A549 (cell line): Measurements from ENCODE around the gene TNIK. TPM values are rescaled to one million over a fixed set of nuclear protein-coding genes. Genes with fewer than 3 reads are reported as not detected.

ENCODE experiments used
- ATAC-seq, 2 experiments: fragments of 200-7000 bp in 1 of 2; fragments of >200 bp in 1 of 2; cut with Nextera tagmentation in 1 of 2; cut with Tn5 transposase in 1 of 2; 3 replicates each; pipeline versions ENCODE4 v1.8.0 to v1.9.1; 2018 to 2020; ENCODE audit warnings: mild to moderate bottlenecking in 1 of 2, moderate library complexity in 1 of 2
- CTCF ChIA-PET: fragments of 300-600 bp; sonication (Branson Sonifier 250); formaldehyde crosslinking; extraction: SDS; loops from one replicate; lab custom pipeline; 2021; ENCODE audit warnings: antibody characterized with exemption, inconsistent platforms; lab: Yijun Ruan, JAX
- POLR2A ChIA-PET: fragments of 350-600 bp; formaldehyde crosslinking; extraction: SDS; loops from one replicate; lab custom pipeline; 2021; ENCODE audit warnings: antibody characterized with exemption, inconsistent platforms; lab: Yijun Ruan, JAX
- DNase-seq, 2 experiments: peaks; one replicate each; pipeline versions ENCODE4 v3.0.0 to v3.0.0-alpha.2; 2011 to 2016; ENCODE audit warnings: low read depth in 1 of 2, low spot score in 1 of 2
- FAIRE-seq: peaks from 2 replicates; lab custom pipeline; 2011; peaks lifted over from hg19 to GRCh38; lab: Jason Lieb, UNC
- H3K27ac ChIP-seq, 2 experiments: fragments of >200 bp; sonication (Bioruptor Twin); formaldehyde crosslinking; 3 replicates each; pipeline ENCODE4 v1.5.1; 2016 to 2017
- H3K4me1 ChIP-seq: fragments of >200 bp; sonication (Bioruptor Twin); formaldehyde crosslinking; 3 replicates; pipeline ENCODE4 v1.6.1; 2016
- H3K4me2 ChIP-seq: fragments of >200 bp; sonication (Bioruptor Twin); formaldehyde crosslinking; 3 replicates; pipeline ENCODE4 v1.6.1; 2016
- H3K4me3 ChIP-seq: fragments of >200 bp; sonication (Bioruptor Twin); formaldehyde crosslinking; 3 replicates; pipeline ENCODE4 v1.5.1; 2016
- H3K9me3 ChIP-seq: fragments of >200 bp; sonication (Bioruptor Twin); formaldehyde crosslinking; 3 replicates; pipeline ENCODE4 v1.6.1; 2016
- CBX2 ChIP-seq: fragments of 200-600 bp; sonication (generic); IDR thresholded peaks from 2 replicates; pipeline ENCODE4 v1.6.1; 2016; ENCODE audit warnings: low read depth, mild to moderate bottlenecking, borderline replicate concordance
- CBX8 ChIP-seq: fragments of 200-600 bp; sonication (generic); IDR thresholded peaks from 2 replicates; pipeline ENCODE4 v1.6.1; 2016
- EHF ChIP-seq: fragments of 250-450 bp; sonication (Bioruptor Pico); IDR thresholded peaks from 2 replicates; pipeline ENCODE4 v1.5.0; 2020; ENCODE audit warnings: mild to moderate bottlenecking
- EP300 ChIP-seq, 2 experiments: fragments of >200 bp; sonication (Bioruptor Twin); formaldehyde crosslinking; IDR thresholded peaks; 2 replicates in 1 of 2; 3 replicates in 1 of 2; pipeline ENCODE4 v1.6.1; 2016 to 2017
- ESRRA ChIP-seq: fragments of 150-350 bp; IDR thresholded peaks from 2 replicates; pipeline ENCODE4 v1.6.1; 2014; ENCODE audit warnings: mild to moderate bottlenecking, low read length, borderline replicate concordance
- FOSL2 ChIP-seq, 2 experiments: fragments of 450-650 bp in 1 of 2; fragments of >200 bp in 1 of 2; sonication (Bioruptor Twin) in 1 of 2; formaldehyde crosslinking; IDR thresholded peaks; 2 replicates each; pipeline versions ENCODE4 v1.5.0 to v1.6.1; 2016 to 2020; ENCODE audit warnings: mild to moderate bottlenecking in 1 of 2, moderate library complexity in 1 of 2
- HES2 ChIP-seq: fragments of >200 bp; sonication (Bioruptor Twin); formaldehyde crosslinking; IDR thresholded peaks from 2 replicates; pipeline ENCODE4 v1.6.1; 2016
- HEYL ChIP-seq: fragments of 250-450 bp; sonication (Bioruptor Pico); IDR thresholded peaks from 2 replicates; pipeline ENCODE4 v1.8.0; 2021; ENCODE audit warnings: mild to moderate bottlenecking, moderate library complexity
- HOXB13 ChIP-seq: fragments of 250-450 bp; sonication (Bioruptor Pico); IDR thresholded peaks from 2 replicates; pipeline ENCODE4 v1.5.0; 2020; ENCODE audit warnings: low read depth, mild to moderate bottlenecking, moderate library complexity
- JUNB ChIP-seq: fragments of >200 bp; sonication (Bioruptor Twin); formaldehyde crosslinking; IDR thresholded peaks from 2 replicates; pipeline ENCODE4 v1.6.1; 2016
- MAZ ChIP-seq: fragments of 150-350 bp; IDR thresholded peaks from 2 replicates; pipeline ENCODE4 v1.6.1; 2014; ENCODE audit warnings: antibody characterized with exemption, low read depth, low read length, borderline replicate concordance
- NPAS2 ChIP-seq: fragments of 250-450 bp; sonication (Bioruptor Pico); IDR thresholded peaks from 2 replicates; pipeline ENCODE4 v1.8.0; 2022; ENCODE audit warnings: mild to moderate bottlenecking, moderate library complexity, borderline replicate concordance
- NR3C1 ChIP-seq: fragments of >200 bp; sonication (Bioruptor Twin); formaldehyde crosslinking; IDR thresholded peaks from 3 replicates; pipeline ENCODE4 v1.6.1; 2017
- POLR2A ChIP-seq: IDR thresholded peaks from 2 replicates; pipeline ENCODE4 v1.6.1; 2012; ENCODE audit warnings: mild to moderate bottlenecking, low read length
- RCOR1 ChIP-seq: fragments of 150-350 bp; IDR thresholded peaks from 2 replicates; pipeline ENCODE4 v1.6.1; 2014; ENCODE audit warnings: antibody characterized with exemption, low read length, low read depth
- SREBF2 ChIP-seq: fragments of 450-650 bp; IDR thresholded peaks from 2 replicates; pipeline ENCODE4 v1.6.1; 2014; ENCODE audit warnings: mild to moderate bottlenecking, moderate library complexity
- ZFP36 ChIP-seq: fragments of 450-650 bp; IDR thresholded peaks from 2 replicates; pipeline ENCODE4 v1.6.1; 2014; ENCODE audit warnings: borderline replicate concordance; ENCODE audit not compliant: partially characterized antibody
- WGBS: methylation state at CpG from one replicate; pipeline ENCODE4 v1.1.6; 2017; ENCODE audit errors: missing lambda C conversion rate; 5-methylcytosine and 5-hydroxymethylcytosine counted together
- polyA plus RNA-seq, 4 experiments: library from polyadenylated mRNA; depleted of rRNA in 3 of 4; stranded (reverse); fragments of >200 nt; fragmentation: RNase III in 1 of 4; extraction: RNeasy Plus Mini Kit Qiagen cat#74134 plus additional on column Dnase treatment in 1 of 4; gene quantifications; 2 replicates in 3 of 4; 3 replicates in 1 of 4; pipeline ENCODE4 v1.2.3, GENCODE V29; 2011 to 2017
- TF ChIP-seq, protein P1 (sequence below): fragments of 200-600 bp; sonication (generic); IDR thresholded peaks from 2 replicates; pipeline ENCODE4 v1.6.1; 2016; ENCODE audit warnings: antibody characterized with exemption, mild to moderate bottlenecking, moderate library complexity
- TF ChIP-seq, protein P2 (sequence below): fragments of 450-650 bp; IDR thresholded peaks from 2 replicates; pipeline ENCODE4 v1.6.1; 2014; ENCODE audit warnings: antibody characterized with exemption
- TF ChIP-seq, protein P3 (sequence below): fragments of >200 bp; sonication (Bioruptor Twin); formaldehyde crosslinking; IDR thresholded peaks from 3 replicates; pipeline ENCODE4 v1.6.1; 2016
- TF ChIP-seq, protein P4 (sequence below): IDR thresholded peaks from 2 replicates; pipeline ENCODE4 v1.6.1; 2012; ENCODE audit warnings: low read depth, borderline replicate concordance

The TNIK gene
- polyA plus RNA-seq, 2 of the 4 experiments (the other 2 are of a cell fraction) = 1.6 to 1.8 TPM

DNA sequence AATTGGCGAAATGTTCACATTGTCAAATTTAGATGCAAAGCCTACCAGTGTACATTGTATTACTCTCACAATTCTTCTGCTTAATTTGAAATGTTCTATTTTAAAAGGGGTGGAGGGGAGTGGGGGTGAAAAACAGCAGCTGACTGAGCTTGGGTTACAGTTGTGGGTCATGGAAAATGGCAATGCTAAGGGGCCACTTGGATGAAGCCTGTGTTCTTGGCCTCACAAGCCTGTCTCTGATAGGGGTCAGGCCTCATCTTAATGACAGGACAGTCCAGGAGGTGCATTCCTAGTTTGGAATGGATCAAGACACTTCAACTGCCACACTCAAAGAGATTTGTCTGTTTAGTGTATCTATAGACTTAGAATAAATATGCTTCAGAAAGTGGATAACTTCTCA, 158.2 kb downstream of the TNIK start:
- H3K4me3 ChIP-seq = no peak overlapping the region
- H3K4me1 ChIP-seq = no peaks in the 10 kb centered on the region
- DNase-seq = no peak
- TF ChIP-seq NR3C1 (no peak), HOXB13 (CRISPR knock-in tag) (no peak), MAZ (no peak), POLR2A (no peak), ZFP36 (no peak), EP300 (IDR thresholded peaks at IDR 0.05) (no peak), HES2 (no peak), NPAS2 (CRISPR knock-in tag) (no peak), EHF (no peak), ESRRA (no peak), RCOR1 (no peak), JUNB (no peak), HEYL (CRISPR knock-in tag) (no peak), CBX8 (no peak), CBX2 (no peak), FOSL2 (IDR thresholded peaks at IDR 0.05) (no peak), FOSL2 (CRISPR knock-in tag; IDR thresholded peaks at IDR 0.05) (no peak)
- TF ChIP-seq, protein P1, sequence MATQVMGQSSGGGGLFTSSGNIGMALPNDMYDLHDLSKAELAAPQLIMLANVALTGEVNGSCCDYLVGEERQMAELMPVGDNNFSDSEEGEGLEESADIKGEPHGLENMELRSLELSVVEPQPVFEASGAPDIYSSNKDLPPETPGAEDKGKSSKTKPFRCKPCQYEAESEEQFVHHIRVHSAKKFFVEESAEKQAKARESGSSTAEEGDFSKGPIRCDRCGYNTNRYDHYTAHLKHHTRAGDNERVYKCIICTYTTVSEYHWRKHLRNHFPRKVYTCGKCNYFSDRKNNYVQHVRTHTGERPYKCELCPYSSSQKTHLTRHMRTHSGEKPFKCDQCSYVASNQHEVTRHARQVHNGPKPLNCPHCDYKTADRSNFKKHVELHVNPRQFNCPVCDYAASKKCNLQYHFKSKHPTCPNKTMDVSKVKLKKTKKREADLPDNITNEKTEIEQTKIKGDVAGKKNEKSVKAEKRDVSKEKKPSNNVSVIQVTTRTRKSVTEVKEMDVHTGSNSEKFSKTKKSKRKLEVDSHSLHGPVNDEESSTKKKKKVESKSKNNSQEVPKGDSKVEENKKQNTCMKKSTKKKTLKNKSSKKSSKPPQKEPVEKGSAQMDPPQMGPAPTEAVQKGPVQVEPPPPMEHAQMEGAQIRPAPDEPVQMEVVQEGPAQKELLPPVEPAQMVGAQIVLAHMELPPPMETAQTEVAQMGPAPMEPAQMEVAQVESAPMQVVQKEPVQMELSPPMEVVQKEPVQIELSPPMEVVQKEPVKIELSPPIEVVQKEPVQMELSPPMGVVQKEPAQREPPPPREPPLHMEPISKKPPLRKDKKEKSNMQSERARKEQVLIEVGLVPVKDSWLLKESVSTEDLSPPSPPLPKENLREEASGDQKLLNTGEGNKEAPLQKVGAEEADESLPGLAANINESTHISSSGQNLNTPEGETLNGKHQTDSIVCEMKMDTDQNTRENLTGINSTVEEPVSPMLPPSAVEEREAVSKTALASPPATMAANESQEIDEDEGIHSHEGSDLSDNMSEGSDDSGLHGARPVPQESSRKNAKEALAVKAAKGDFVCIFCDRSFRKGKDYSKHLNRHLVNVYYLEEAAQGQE = no peak
- TF ChIP-seq, protein P2, sequence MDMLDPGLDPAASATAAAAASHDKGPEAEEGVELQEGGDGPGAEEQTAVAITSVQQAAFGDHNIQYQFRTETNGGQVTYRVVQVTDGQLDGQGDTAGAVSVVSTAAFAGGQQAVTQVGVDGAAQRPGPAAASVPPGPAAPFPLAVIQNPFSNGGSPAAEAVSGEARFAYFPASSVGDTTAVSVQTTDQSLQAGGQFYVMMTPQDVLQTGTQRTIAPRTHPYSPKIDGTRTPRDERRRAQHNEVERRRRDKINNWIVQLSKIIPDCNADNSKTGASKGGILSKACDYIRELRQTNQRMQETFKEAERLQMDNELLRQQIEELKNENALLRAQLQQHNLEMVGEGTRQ = no peak
- TF ChIP-seq, protein P3, sequence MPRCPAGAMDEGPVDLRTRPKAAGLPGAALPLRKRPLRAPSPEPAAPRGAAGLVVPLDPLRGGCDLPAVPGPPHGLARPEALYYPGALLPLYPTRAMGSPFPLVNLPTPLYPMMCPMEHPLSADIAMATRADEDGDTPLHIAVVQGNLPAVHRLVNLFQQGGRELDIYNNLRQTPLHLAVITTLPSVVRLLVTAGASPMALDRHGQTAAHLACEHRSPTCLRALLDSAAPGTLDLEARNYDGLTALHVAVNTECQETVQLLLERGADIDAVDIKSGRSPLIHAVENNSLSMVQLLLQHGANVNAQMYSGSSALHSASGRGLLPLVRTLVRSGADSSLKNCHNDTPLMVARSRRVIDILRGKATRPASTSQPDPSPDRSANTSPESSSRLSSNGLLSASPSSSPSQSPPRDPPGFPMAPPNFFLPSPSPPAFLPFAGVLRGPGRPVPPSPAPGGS = no peak
- TF ChIP-seq, protein P4, sequence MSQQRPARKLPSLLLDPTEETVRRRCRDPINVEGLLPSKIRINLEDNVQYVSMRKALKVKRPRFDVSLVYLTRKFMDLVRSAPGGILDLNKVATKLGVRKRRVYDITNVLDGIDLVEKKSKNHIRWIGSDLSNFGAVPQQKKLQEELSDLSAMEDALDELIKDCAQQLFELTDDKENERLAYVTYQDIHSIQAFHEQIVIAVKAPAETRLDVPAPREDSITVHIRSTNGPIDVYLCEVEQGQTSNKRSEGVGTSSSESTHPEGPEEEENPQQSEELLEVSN = no peak
- TF ChIP-seq, all 56 proteins: peak for 0
- no peak overlapping the region for H3K27ac ChIP-seq
- 87% methylated on average over 1 of the region's 1 CpG for WGBS
- no peaks in the 10 kb centered on the region for H3K9me3 ChIP-seq
- no peak for FAIRE-seq
- CTCF ChIA-PET = no interaction called here
- no peak overlapping the region for H3K4me2 ChIP-seq
- ATAC-seq = no peak
- POLR2A ChIA-PET = no interaction called here

- ChIA-PET CTCF (interaction anchor here (0.6 kb wide), 1 partner anchor 529 kb away, joined by 3 read pairs; no protein-coding TSS in a partner anchor), POLR2A (no interaction called here)
- TF ChIP-seq POLR2A (no peak), HEYL (CRISPR knock-in tag) (no peak), SREBF2 (no peak)
- WGBS = 87% methylated on average over 1 of the region's 1 CpG
- Histone ChIP-seq H3K9me3 (no peaks in the 10 kb centered on the region), H3K27ac (no peak overlapping the region), H3K4me3 (no peak overlapping the region), H3K4me2 (no peak overlapping the region), H3K4me1 (no peaks in the 10 kb centered on the region)
- ATAC-seq (no peak), DNase-seq (no peak), FAIRE-seq (no peak)
Measured at GRCh38 chr3:171301002-171301401, 159.2 kb downstream of the TNIK start.
